Islet of Langerhans (tissue), 1 donor: ENCODE measurements around the gene PHKB.

ENCODE experiments used
- FAIRE-seq: peaks from one replicate; lab custom pipeline; 2011; peaks lifted over from hg19 to GRCh38; lab: Jason Lieb, UNC

PHKB gene

GRCh38 chr16:47732122-47732521 lies 271.0 kb downstream of the PHKB start:
- no peak for FAIRE-seq

DNA sequence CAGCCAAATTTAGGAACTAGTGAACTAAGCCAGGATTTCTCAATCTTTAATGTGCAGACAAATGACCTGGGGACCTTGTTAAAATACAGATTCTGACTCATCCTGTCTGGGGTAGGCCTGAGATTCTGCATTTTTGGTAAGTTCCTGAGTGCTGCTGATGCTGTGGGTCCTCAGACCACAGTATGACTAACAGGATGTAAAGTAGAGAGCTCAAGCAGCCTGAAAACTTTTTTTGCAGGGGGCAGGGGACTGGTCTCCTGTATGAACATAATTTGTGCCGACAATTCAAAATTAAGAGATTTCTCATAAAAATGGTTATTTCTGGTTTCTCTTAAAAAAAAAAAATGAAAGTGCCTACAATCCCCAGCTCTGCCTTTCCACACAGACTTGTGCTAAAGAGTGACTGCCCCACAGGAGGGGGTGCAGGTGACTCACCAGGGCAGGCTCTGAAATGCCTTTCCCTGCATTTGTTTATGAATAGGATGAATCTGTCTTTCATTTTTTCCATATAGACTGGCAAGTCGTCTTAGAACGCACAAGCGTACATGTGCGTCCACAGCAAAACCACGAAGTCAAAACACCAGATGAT lies 271.5 kb downstream of the PHKB start:
- FAIRE-seq, result no peak

GRCh38 chr16:47734081-47734857 lies 273.1 kb downstream of the PHKB start:
- FAIRE-seq, result no peak

DNA sequence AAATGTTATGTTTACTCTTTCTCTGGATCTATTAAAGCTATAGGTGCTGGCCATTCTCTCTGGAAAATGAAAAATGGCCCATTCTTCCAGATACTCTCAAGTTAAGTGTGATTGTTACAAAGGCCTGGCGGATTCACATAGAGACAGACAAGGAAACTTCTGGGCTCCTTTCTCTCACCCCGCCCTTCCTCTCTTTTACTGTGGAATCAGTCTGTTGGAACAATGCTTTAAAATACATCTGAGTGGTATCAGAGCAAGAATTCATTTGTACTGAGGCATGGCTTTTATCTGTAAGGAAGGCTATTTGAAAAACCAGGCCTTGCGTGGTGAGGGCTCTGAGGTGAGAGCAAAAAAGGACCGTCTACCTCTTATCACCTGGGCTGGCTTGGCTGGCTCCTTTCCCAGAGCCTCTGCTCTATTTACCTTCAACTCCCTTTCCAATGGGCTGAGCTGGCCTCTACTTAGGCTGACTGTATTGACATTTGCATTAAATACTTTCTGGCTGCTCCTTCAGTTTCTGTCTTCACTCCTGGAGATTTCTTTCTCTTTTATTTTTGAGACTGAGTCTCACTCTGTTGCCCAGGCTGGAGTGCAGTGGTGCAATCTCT lies 274.0 kb downstream of the PHKB start:
- no peak for FAIRE-seq

DNA sequence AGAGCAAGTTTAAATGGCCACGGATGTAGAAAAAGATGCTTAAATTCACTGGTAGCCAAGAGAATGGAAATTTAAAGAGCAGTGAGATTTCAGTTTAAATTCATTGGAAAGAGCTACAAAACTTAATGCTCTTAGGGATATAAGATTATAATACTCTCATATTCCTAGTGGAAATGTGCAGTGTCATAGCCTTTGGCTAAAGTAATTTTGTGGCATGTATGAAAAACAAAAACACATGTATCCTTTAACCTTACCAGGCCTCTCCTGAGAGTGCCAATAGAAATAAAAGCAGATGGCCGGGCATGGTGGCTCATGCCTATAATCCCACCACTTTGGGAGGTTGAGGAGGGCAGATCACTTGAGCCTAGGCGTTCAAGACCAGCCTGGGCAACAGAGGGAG lies 289.2 kb downstream of the PHKB start:
- FAIRE-seq, result no peak
